HFFc6 (cell line): ENCODE results near the gene AMD1. TPM values are rescaled to one million over a fixed set of nuclear protein-coding genes. Genes with fewer than 3 reads are reported as not detected.

Source experiments
- DNase-seq: peaks from one replicate; pipeline ENCODE4 v3.0.0-alpha.2; 2018
- H3K27ac Mint-ChIP-seq: 2 replicates; pipeline ENCODE4 v1.8.0; 2020; ENCODE audit warnings: mild to moderate bottlenecking, mixed read lengths
- H3K27me3 Mint-ChIP-seq: 2 replicates; pipeline ENCODE4 v1.8.0; 2021; ENCODE audit warnings: mild to moderate bottlenecking, moderate library complexity, mixed read lengths; ENCODE audit not compliant: insufficient read depth
- H3K36me3 Mint-ChIP-seq: 2 replicates; pipeline ENCODE4 v1.8.0; 2021; ENCODE audit warnings: low read depth, mixed read lengths
- H3K4me1 Mint-ChIP-seq: 2 replicates; pipeline ENCODE4 v1.8.0; 2020; ENCODE audit warnings: low read depth, mixed read lengths
- H3K4me3 Mint-ChIP-seq: 2 replicates; pipeline ENCODE4 v1.8.0; 2020; ENCODE audit warnings: mild to moderate bottlenecking, moderate library complexity, mixed read lengths
- H3K9me3 Mint-ChIP-seq: 2 replicates; pipeline ENCODE4 v1.8.0; 2020; ENCODE audit warnings: mild to moderate bottlenecking, mixed read lengths
- CTCF ChIP-seq: fragments of 200-600 bp; sonication (generic); IDR thresholded peaks from 2 replicates; pipeline ENCODE4 v1.5.0; 2021; ENCODE audit warnings: antibody characterized with exemption, mild to moderate bottlenecking
- total RNA-seq, 6 experiments: library from RNA; stranded (reverse); fragmentation: NEBNext Ultra II Directional; extraction: Animal tissue kit (Norgen Biotek cat#: 25700); gene quantifications; 2 replicates in 1 of 6; 3 replicates in 5 of 6; pipeline ENCODE4 v1.2.3, GENCODE V29; 2021

The AMD1 gene
- total RNA-seq, 6 experiments from 2014 or later, result 86.4 to 119 (median 109) TPM

GRCh38 chr6:110884321-110884720 lies 9.7 kb downstream of the AMD1 start:
- H3K36me3 Mint-ChIP-seq, result peaks cover 23% of the 10 kb centered on the region
- no peak for DNase-seq
- peaks cover 76% of the 10 kb centered on the region for H3K4me1 Mint-ChIP-seq
- H3K27me3 Mint-ChIP-seq, result peaks cover 3% of the 10 kb centered on the region; the same call in 1 of the 2 replicates
- no peaks in the 10 kb centered on the region for H3K9me3 Mint-ChIP-seq
- peak overlapping the region; percentile 53 for H3K27ac Mint-ChIP-seq
- no peak overlapping the region for H3K4me3 Mint-ChIP-seq
- TF ChIP-seq CTCF, result no peak

- TF ChIP-seq CTCF, result no peak
- Mint-ChIP-seq H3K27me3 (peaks cover 2% of the 10 kb centered on the region; the same call in 1 of the 2 replicates), H3K4me1 (peaks cover 64% of the 10 kb centered on the region), H3K4me3 (no peak overlapping the region), H3K36me3 (peaks cover 22% of the 10 kb centered on the region), H3K27ac (peak overlapping the region; percentile 69), H3K9me3 (no peaks in the 10 kb centered on the region)
- DNase-seq, result no peak
These were observed 10.9 kb downstream of the AMD1 start for GRCh38 chr6:110885526-110885925.

- Mint-ChIP-seq H3K36me3 (peaks cover 26% of the 10 kb centered on the region), H3K4me3 (no peak overlapping the region), H3K9me3 (no peaks in the 10 kb centered on the region), H3K4me1 (peaks cover 61% of the 10 kb centered on the region), H3K27me3 (no peaks in the 10 kb centered on the region), H3K27ac (no peak overlapping the region)
- TF ChIP-seq CTCF, result no peak
- no peak for DNase-seq
These were observed 12.1 kb downstream of the AMD1 start for GRCh38 chr6:110886555-110887167.

- peaks cover 42% of the 10 kb centered on the region for H3K36me3 Mint-ChIP-seq
- peaks cover 26% of the 10 kb centered on the region for H3K4me1 Mint-ChIP-seq
- no peak overlapping the region for H3K27ac Mint-ChIP-seq
- DNase-seq, result no peak
- H3K27me3 Mint-ChIP-seq, result no peaks in the 10 kb centered on the region
- H3K4me3 Mint-ChIP-seq, result no peak overlapping the region
- TF ChIP-seq CTCF, result no peak
- H3K9me3 Mint-ChIP-seq, result no peaks in the 10 kb centered on the region
These were observed 15.7 kb downstream of the AMD1 start for GRCh38 chr6:110890288-110890687.

GRCh38 chr6:110895907-110896608 lies 21.5 kb downstream of the AMD1 start:
- Mint-ChIP-seq H3K9me3 (peaks cover 4% of the 10 kb centered on the region), H3K27me3 (peaks cover 4% of the 10 kb centered on the region), H3K4me1 (peaks cover 9% of the 10 kb centered on the region), H3K27ac (no peak overlapping the region), H3K4me3 (no peak overlapping the region), H3K36me3 (peaks cover 74% of the 10 kb centered on the region)
- no peak for TF ChIP-seq CTCF
- DNase-seq, result no peak
